SK-N-SH treated with all-trans-retinoic acid at 6 μM for 48 hours (cell line): ENCODE results near the gene THAP6.

ENCODE experiments used
- ATAC-seq: fragments of 200-7000 bp; cut with Tn5 transposase; 3 replicates; pipeline ENCODE4 v1.9.1; 2020; ENCODE audit warnings: mild to moderate bottlenecking, moderate library complexity
- ARNTL ChIP-seq: fragments of 450-650 bp; formaldehyde crosslinking; IDR thresholded peaks from 2 replicates; pipeline ENCODE4 v1.5.0; 2020; ENCODE audit warnings: low read depth, mild to moderate bottlenecking, moderate library complexity, borderline replicate concordance
- BACH2 ChIP-seq: fragments of 250-450 bp; sonication (Bioruptor Pico); IDR thresholded peaks from 2 replicates; pipeline ENCODE4 v1.9.0; 2021; ENCODE audit warnings: mild to moderate bottlenecking, borderline replicate concordance
- CREB5 ChIP-seq: fragments of 250-450 bp; sonication (Bioruptor Pico); IDR thresholded peaks from 2 replicates; pipeline ENCODE4 v1.5.1; 2020; ENCODE audit warnings: low read depth, mild to moderate bottlenecking, moderate library complexity
- CSDC2 ChIP-seq: fragments of 250-450 bp; sonication (Bioruptor Pico); IDR thresholded peaks from 2 replicates; pipeline ENCODE4 v1.5.0; 2020; ENCODE audit warnings: mild to moderate bottlenecking, moderate library complexity
- CSRNP3 ChIP-seq: fragments of 250-450 bp; sonication (Bioruptor Pico); IDR thresholded peaks from 2 replicates; pipeline ENCODE4 v1.5.1; 2021; ENCODE audit warnings: mild to moderate bottlenecking, moderate library complexity
- ESRRG ChIP-seq: fragments of 250-450 bp; sonication (Bioruptor Pico); IDR thresholded peaks from 2 replicates; pipeline ENCODE4 v1.6.1; 2021; ENCODE audit warnings: mild to moderate bottlenecking
- GLIS3 ChIP-seq: fragments of 250-450 bp; sonication (Bioruptor Pico); IDR thresholded peaks from 2 replicates; pipeline ENCODE4 v1.5.0; 2020; ENCODE audit warnings: mild to moderate bottlenecking, moderate library complexity
- ISL1 ChIP-seq: fragments of 250-450 bp; sonication (Bioruptor Pico); IDR thresholded peaks from 2 replicates; pipeline ENCODE4 v2.1.2; 2022; ENCODE audit warnings: mild to moderate bottlenecking, moderate library complexity
- OSR1 ChIP-seq: fragments of 250-450 bp; sonication (Bioruptor Pico); IDR thresholded peaks from 2 replicates; pipeline ENCODE4 v1.8.0; 2022; ENCODE audit warnings: moderate library complexity, mild to moderate bottlenecking, inconsistent platforms
- PATZ1 ChIP-seq: fragments of 250-450 bp; sonication (Bioruptor Pico); IDR thresholded peaks from 2 replicates; pipeline ENCODE4 v1.8.0; 2020; ENCODE audit warnings: mild to moderate bottlenecking, moderate library complexity, borderline replicate concordance
- POU6F1 ChIP-seq: fragments of 250-450 bp; sonication (Bioruptor Pico); IDR thresholded peaks from 2 replicates; pipeline ENCODE4 v1.8.0; 2021; ENCODE audit warnings: low read depth, mild to moderate bottlenecking, moderate library complexity, borderline replicate concordance
- PPARA ChIP-seq: fragments of 250-450 bp; sonication (Bioruptor Pico); IDR thresholded peaks from 2 replicates; pipeline ENCODE4 v1.5.0; 2020; ENCODE audit warnings: mild to moderate bottlenecking, borderline replicate concordance
- RARB ChIP-seq: fragments of 250-450 bp; sonication (Bioruptor Pico); IDR thresholded peaks from 2 replicates; pipeline ENCODE4 v1.8.0; 2021; ENCODE audit warnings: mild to moderate bottlenecking, moderate library complexity
- SNAI2 ChIP-seq: fragments of 250-450 bp; sonication (Bioruptor Pico); IDR thresholded peaks from 2 replicates; pipeline ENCODE4 v1.5.0; 2020; ENCODE audit warnings: mild to moderate bottlenecking, moderate library complexity
- TCF4 ChIP-seq: fragments of 250-450 bp; sonication (Bioruptor Pico); IDR thresholded peaks from 2 replicates; pipeline ENCODE4 v1.8.0; 2021; ENCODE audit warnings: mild to moderate bottlenecking, moderate library complexity, borderline replicate concordance
- TOX ChIP-seq: fragments of 250-450 bp; sonication (Bioruptor Pico); IDR thresholded peaks from 2 replicates; pipeline ENCODE4 v1.8.0; 2021; ENCODE audit warnings: mild to moderate bottlenecking, moderate library complexity, borderline replicate concordance
- TSHZ2 ChIP-seq: fragments of 250-450 bp; sonication (Bioruptor Pico); IDR thresholded peaks from 2 replicates; pipeline ENCODE4 v1.5.0; 2020; ENCODE audit warnings: mild to moderate bottlenecking, moderate library complexity
- ZC3H10 ChIP-seq: fragments of 250-450 bp; sonication (Bioruptor Pico); IDR thresholded peaks from 2 replicates; pipeline ENCODE4 v1.5.1; 2021; ENCODE audit warnings: mild to moderate bottlenecking, moderate library complexity
- ZFP3 ChIP-seq: fragments of 250-450 bp; sonication (Bioruptor Pico); IDR thresholded peaks from 2 replicates; pipeline ENCODE4 v1.5.0; 2020; ENCODE audit warnings: mild to moderate bottlenecking, moderate library complexity
- ZFP30 ChIP-seq: fragments of 450-650 bp; formaldehyde crosslinking; IDR thresholded peaks from 2 replicates; pipeline ENCODE4 v1.5.0; 2022; ENCODE audit warnings: mild to moderate bottlenecking, moderate library complexity
- ZNF565 ChIP-seq: fragments of 450-650 bp; formaldehyde crosslinking; conservative IDR thresholded peaks from 2 replicates; pipeline ENCODE4 v1.5.0; 2020; ENCODE audit warnings: low read depth, mild to moderate bottlenecking, moderate library complexity
- ZNF70 ChIP-seq: fragments of 450-650 bp; formaldehyde crosslinking; IDR thresholded peaks from 2 replicates; pipeline ENCODE4 v1.5.0; 2020; ENCODE audit warnings: mild to moderate bottlenecking, moderate library complexity
- ZNF8 ChIP-seq: fragments of 450-650 bp; formaldehyde crosslinking; IDR thresholded peaks from 2 replicates; pipeline ENCODE4 v1.5.0; 2020; ENCODE audit warnings: mild to moderate bottlenecking, moderate library complexity

The THAP6 gene

GRCh38 chr4:75490155-75490554 lies 24.1 kb upstream of the THAP6 start (continued):
- no peak for TF ChIP-seq TSHZ2 (CRISPR knock-in tag)
- TF ChIP-seq TCF4 (CRISPR knock-in tag): no peak
- no peak for TF ChIP-seq TOX (CRISPR knock-in tag)
- TF ChIP-seq ZNF70: no peak
- TF ChIP-seq ARNTL (CRISPR knock-in tag): no peak
- no peak for TF ChIP-seq BACH2 (CRISPR knock-in tag)
- no peak for TF ChIP-seq ZFP30 (CRISPR knock-in tag)

- TF ChIP-seq ESRRG (CRISPR knock-in tag) (no peak), GLIS3 (CRISPR knock-in tag) (no peak), RARB (CRISPR knock-in tag) (no peak), ARNTL (CRISPR knock-in tag) (no peak), CREB5 (CRISPR knock-in tag) (no peak), CSRNP3 (no peak)
- ATAC-seq: no peak
Measured at GRCh38 chr4:75494563-75494962, 19.7 kb upstream of the THAP6 start.

- no peak for ATAC-seq
- TF ChIP-seq ZFP3 (CRISPR knock-in tag) (no peak), POU6F1 (CRISPR knock-in tag) (no peak)
Measured at GRCh38 chr4:75495476-75495875, 18.8 kb upstream of the THAP6 start.

GRCh38 chr4:75496406-75496805 lies 17.9 kb upstream of the THAP6 start:
- no peak for ATAC-seq
- TF ChIP-seq ZFP30 (CRISPR knock-in tag) (no peak), TCF4 (CRISPR knock-in tag) (no peak), ZC3H10 (CRISPR knock-in tag) (no peak), CSDC2 (no peak), OSR1 (no peak), ZNF70 (no peak), CSRNP3 (no peak)

GRCh38 chr4:75497133-75497532 lies 17.1 kb upstream of the THAP6 start:
- TF ChIP-seq ZNF565 (no peak), ARNTL (CRISPR knock-in tag) (no peak), BACH2 (CRISPR knock-in tag) (no peak), SNAI2 (CRISPR knock-in tag) (no peak), ZNF8 (CRISPR knock-in tag) (no peak), CREB5 (CRISPR knock-in tag) (no peak), ISL1 (no peak), RARB (CRISPR knock-in tag) (no peak), TOX (CRISPR knock-in tag) (no peak), PPARA (CRISPR knock-in tag) (no peak), OSR1 (no peak), ZFP3 (CRISPR knock-in tag) (no peak), PATZ1 (no peak), ZFP30 (CRISPR knock-in tag) (no peak), ZNF70 (no peak)
- ATAC-seq: peak; percentile 72
